OCI-LY1 (cell line): ENCODE measurements around the gene ACVR1B.

Source experiments
- H2AFZ ChIP-seq: fragments of 200-600 bp; sonication (generic), shearing (Covaris generic); 2 replicates; pipeline ENCODE4 v1.6.0; 2014; ENCODE audit warnings: antibody characterized with exemption, mild to moderate bottlenecking, low read length
- H3F3A ChIP-seq: fragments of 200-600 bp; sonication (generic), shearing (Covaris generic); 2 replicates; pipeline ENCODE4 v1.6.0; 2014; ENCODE audit warnings: mild to moderate bottlenecking, antibody characterized with exemption, low read length, moderate library complexity; ENCODE audit not compliant: insufficient read depth
- H3K27ac ChIP-seq: fragments of 200-600 bp; sonication (generic); 2 replicates; pipeline ENCODE4 v1.5.1; 2014; ENCODE audit warnings: low read length, mixed run types, mild to moderate bottlenecking, low read depth; ENCODE audit not compliant: poor library complexity, severe bottlenecking
- H3K27me3 ChIP-seq: fragments of 200-600 bp; sonication (generic); 2 replicates; pipeline ENCODE4 v1.6.0; 2014; ENCODE audit warnings: antibody characterized with exemption, mild to moderate bottlenecking, low read length, moderate library complexity; ENCODE audit not compliant: insufficient read depth
- H3K36me3 ChIP-seq: fragments of 200-600 bp; sonication (generic); 2 replicates; pipeline ENCODE4 v1.6.1; 2014; ENCODE audit warnings: mild to moderate bottlenecking, antibody characterized with exemption, low read length, moderate library complexity, mixed read lengths; ENCODE audit not compliant: insufficient read depth
- H3K4me1 ChIP-seq: fragments of 200-600 bp; sonication (generic); 2 replicates; pipeline ENCODE4 v1.5.1; 2014; ENCODE audit warnings: mild to moderate bottlenecking, low read length, moderate library complexity; ENCODE audit not compliant: insufficient read depth, severe bottlenecking
- H3K4me2 ChIP-seq: fragments of 200-600 bp; sonication (generic), shearing (Covaris generic); 2 replicates; pipeline ENCODE4 v1.6.1; 2014; ENCODE audit warnings: low read length
- H3K4me3 ChIP-seq: fragments of 200-600 bp; sonication (generic); 2 replicates; pipeline ENCODE4 v1.5.1; 2014; ENCODE audit warnings: low read length, low read depth, mild to moderate bottlenecking, mixed read lengths; ENCODE audit not compliant: poor library complexity, severe bottlenecking
- H3K79me2 ChIP-seq: fragments of 200-600 bp; shearing (Covaris generic); 2 replicates; pipeline ENCODE4 v1.6.1; 2016; ENCODE audit warnings: mixed run types, low read length, mixed read lengths; ENCODE audit not compliant: insufficient read depth
- H3K9ac ChIP-seq: fragments of 200-600 bp; sonication (generic), shearing (Covaris generic); 2 replicates; pipeline ENCODE4 v1.6.1; 2014; ENCODE audit warnings: mild to moderate bottlenecking, low read length, mixed read lengths
- H3K9me2 ChIP-seq: fragments of 200-600 bp; sonication (generic), shearing (Covaris generic); 2 replicates; pipeline ENCODE4 v1.6.1; 2014; ENCODE audit warnings: low read depth, mild to moderate bottlenecking, low read length, mixed read lengths
- H3K9me3 ChIP-seq: fragments of 200-600 bp; shearing (Covaris generic); 2 replicates; pipeline ENCODE4 v1.6.1; 2014; ENCODE audit warnings: low read length, mixed read lengths
- H4K20me1 ChIP-seq: fragments of 200-600 bp; sonication (generic), shearing (Covaris generic); 2 replicates; pipeline ENCODE4 v1.6.0; 2016; ENCODE audit warnings: mild to moderate bottlenecking, low read length; ENCODE audit not compliant: insufficient read depth
- CTCF ChIP-seq: fragments of 200-600 bp; sonication (generic), shearing (Covaris generic); IDR thresholded peaks from 2 replicates; pipeline ENCODE4 v1.5.1; 2017; ENCODE audit warnings: mild to moderate bottlenecking, antibody characterized with exemption, low read length, moderate library complexity, mixed read lengths
- EZH2 ChIP-seq: fragments of 200-600 bp; sonication (generic), shearing (Covaris generic); IDR thresholded peaks from 2 replicates; pipeline ENCODE4 v1.8.0; 2017; ENCODE audit warnings: borderline replicate concordance, mixed run types, mild to moderate bottlenecking, antibody characterized with exemption, low read length, moderate library complexity, mixed read lengths

Gene ACVR1B

GRCh38 chr12:51905471-51906429 is 45.7 kb upstream of the ACVR1B start:
- Histone ChIP-seq H3K79me2 (no peaks in the 10 kb centered on the region), H3K4me1 (no peaks in the 10 kb centered on the region), H3K27me3 (peaks cover 4% of the 10 kb centered on the region; the same call in 1 of the 2 replicates), H2AFZ (no peak overlapping the region), H3K4me3 (no peak overlapping the region), H3K9me3 (no peaks in the 10 kb centered on the region), H4K20me1 (no peaks in the 10 kb centered on the region), H3K36me3 (no peaks in the 10 kb centered on the region), H3K4me2 (no peak overlapping the region), H3K9ac (no peak overlapping the region), H3F3A (no peaks in the 10 kb centered on the region), H3K9me2 (no peaks in the 10 kb centered on the region), H3K27ac (no peak overlapping the region)
- TF ChIP-seq EZH2, result no peak
- TF ChIP-seq CTCF, result no peak

GRCh38 chr12:51906430-51907082 is 44.9 kb upstream of the ACVR1B start:
- Histone ChIP-seq H3K4me2 (no peak overlapping the region), H4K20me1 (no peaks in the 10 kb centered on the region), H3K9me3 (no peaks in the 10 kb centered on the region), H3K4me1 (no peaks in the 10 kb centered on the region), H3K79me2 (no peaks in the 10 kb centered on the region), H3K9me2 (no peaks in the 10 kb centered on the region), H3K9ac (no peak overlapping the region), H2AFZ (no peak overlapping the region), H3K36me3 (no peaks in the 10 kb centered on the region), H3F3A (no peaks in the 10 kb centered on the region), H3K4me3 (no peak overlapping the region), H3K27me3 (peaks cover 4% of the 10 kb centered on the region; the same call in 1 of the 2 replicates), H3K27ac (no peak overlapping the region)
- TF ChIP-seq EZH2 (no peak), CTCF (no peak)

GRCh38 chr12:51907083-51907855 is 44.2 kb upstream of the ACVR1B start, which contains the start of gene ACVRL1:
Gene ACVRL1, plus strand, starts transcription at chr12:51907504. Its CDS starts 4,971 bp downstream, at chr12:51912475.
- no peak within 1 kb of the TSS for H3K27ac ChIP-seq
- H3K4me3 ChIP-seq, result no peak within 1 kb of the TSS
- no peaks in the 10 kb centered on the region for H3K4me1 ChIP-seq

More at GRCh38 chr12:51907083-51907855, 44.2 kb upstream of the ACVR1B start, which contains the start of gene ACVRL1:
- Histone ChIP-seq H3K4me2 (no peak within 1 kb of the TSS), H2AFZ (no peak within 1 kb of the TSS), H3K27me3 (peaks cover 4% of the 10 kb centered on the region; the same call in 1 of the 2 replicates), H3K9me3 (no peaks in the 10 kb centered on the region), H3K9me2 (no peaks in the 10 kb centered on the region), H3K9ac (no peak within 1 kb of the TSS), H3K36me3 (no peaks in the 10 kb centered on the region), H3F3A (no peaks in the 10 kb centered on the region), H3K79me2 (no peaks in the 10 kb centered on the region), H4K20me1 (no peaks in the 10 kb centered on the region)
- TF ChIP-seq EZH2, result no peak
